IPS-15b (cell line): Measurements from ENCODE around the gene UBAP1.
"Not testable (repeated sequence)": the region's sequence is repeated elsewhere in the genome, so short reads cannot be mapped to it uniquely, and the experiment has no call there.

Experiments used
- H3K27me3 ChIP-seq: one replicate; pipeline ENCODE4 v1.6.1; 2013; ENCODE audit warnings: low read length; ENCODE audit not compliant: control insufficient read depth, insufficient read depth
- H3K36me3 ChIP-seq: one replicate; pipeline ENCODE4 v1.6.1; 2013; ENCODE audit warnings: low read length; ENCODE audit not compliant: control insufficient read depth, insufficient read depth
- H3K4me1 ChIP-seq: one replicate; pipeline ENCODE4 v1.6.1; 2013; ENCODE audit warnings: mild to moderate bottlenecking, low read length; ENCODE audit not compliant: control insufficient read depth, insufficient read depth
- H3K4me3 ChIP-seq: one replicate; pipeline ENCODE4 v1.5.1; 2013; ENCODE audit warnings: low read depth, low read length
- H3K9ac ChIP-seq: one replicate; pipeline ENCODE4 v1.6.1; 2013; ENCODE audit warnings: low read depth, mild to moderate bottlenecking, low read length
- H3K9me3 ChIP-seq: one replicate; pipeline ENCODE4 v1.6.1; 2013; ENCODE audit warnings: mild to moderate bottlenecking, low read length; ENCODE audit not compliant: control insufficient read depth, insufficient read depth

The UBAP1 gene

GRCh38 chr9:34279411-34279810 lies 100.6 kb downstream of the UBAP1 start:
- Histone ChIP-seq H3K9ac (no peak overlapping the region), H3K36me3 (no peaks in the 10 kb centered on the region), H3K27me3 (no peaks in the 10 kb centered on the region), H3K4me3 (no peak overlapping the region), H3K9me3 (no peaks in the 10 kb centered on the region), H3K4me1 (no peaks in the 10 kb centered on the region)

DNA sequence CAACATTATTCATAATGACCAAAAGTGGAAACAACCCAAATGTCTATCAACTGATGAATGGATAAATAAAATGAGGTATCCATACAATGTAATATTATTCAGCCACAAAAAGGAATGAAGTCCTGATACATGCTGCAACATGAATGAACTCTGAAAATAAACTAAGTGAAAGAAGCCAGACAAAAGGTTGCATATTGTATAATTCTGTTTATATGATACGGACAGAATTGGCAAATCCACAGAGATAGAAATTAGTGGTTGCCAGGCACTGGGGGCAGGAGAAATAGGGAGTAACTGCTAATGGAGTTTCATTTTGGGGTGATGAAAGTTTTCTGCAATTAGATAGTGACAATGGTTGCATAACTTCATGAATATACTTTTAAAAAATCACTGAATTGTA lies 103.3 kb downstream of the UBAP1 start:
- Histone ChIP-seq H3K4me3 (no peak overlapping the region), H3K27me3 (no peaks in the 10 kb centered on the region), H3K9ac (no peak overlapping the region), H3K4me1 (no peaks in the 10 kb centered on the region), H3K36me3 (no peaks in the 10 kb centered on the region), H3K9me3 (no peaks in the 10 kb centered on the region)

GRCh38 chr9:34289159-34289558 lies 110.3 kb downstream of the UBAP1 start:
- no peaks in the 10 kb centered on the region for H3K27me3 ChIP-seq
- no peak overlapping the region for H3K4me3 ChIP-seq
- no peaks in the 10 kb centered on the region for H3K4me1 ChIP-seq
- no peaks in the 10 kb centered on the region for H3K9me3 ChIP-seq
- H3K9ac ChIP-seq, result no peak overlapping the region
- no peaks in the 10 kb centered on the region for H3K36me3 ChIP-seq

DNA sequence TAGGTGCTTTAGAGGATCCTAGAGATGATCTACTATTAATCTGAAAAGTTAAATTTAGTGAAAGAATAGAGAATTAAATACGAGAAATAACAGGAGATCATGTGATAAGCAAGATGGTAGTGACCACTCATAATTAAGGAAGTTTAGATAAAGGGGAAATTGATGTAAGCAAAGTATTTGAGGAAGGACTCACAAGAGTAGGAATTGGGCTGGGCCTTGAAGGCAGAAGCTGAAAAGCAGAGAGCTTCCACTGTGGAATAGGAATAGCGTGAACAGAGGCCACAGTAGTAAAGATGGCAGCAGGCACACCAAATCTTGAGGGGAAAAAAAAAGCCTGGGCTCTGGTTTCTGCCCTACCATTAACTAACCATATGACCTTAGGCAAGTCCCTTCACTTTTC lies 112.2 kb downstream of the UBAP1 start:
- Histone ChIP-seq H3K9ac (no peak overlapping the region), H3K27me3 (no peaks in the 10 kb centered on the region), H3K4me3 (no peak overlapping the region), H3K9me3 (no peaks in the 10 kb centered on the region), H3K36me3 (no peaks in the 10 kb centered on the region), H3K4me1 (no peaks in the 10 kb centered on the region)

GRCh38 chr9:34291423-34291822 lies 112.6 kb downstream of the UBAP1 start:
- Histone ChIP-seq H3K4me3 (no peak overlapping the region), H3K27me3 (no peaks in the 10 kb centered on the region), H3K9me3 (no peaks in the 10 kb centered on the region), H3K4me1 (no peaks in the 10 kb centered on the region), H3K9ac (no peak overlapping the region), H3K36me3 (no peaks in the 10 kb centered on the region)

GRCh38 chr9:34292552-34292951 lies 113.7 kb downstream of the UBAP1 start:
- Histone ChIP-seq H3K9ac (no peak overlapping the region), H3K4me1 (no peaks in the 10 kb centered on the region), H3K36me3 (no peaks in the 10 kb centered on the region), H3K4me3 (no peak overlapping the region), H3K9me3 (no peaks in the 10 kb centered on the region), H3K27me3 (no peaks in the 10 kb centered on the region)

- not testable (repeated sequence) for H3K9ac ChIP-seq, H3K9me3 ChIP-seq, H3K27me3 ChIP-seq, H3K4me1 ChIP-seq, H3K4me3 ChIP-seq, H3K36me3 ChIP-seq
Measured at GRCh38 chr9:34301064-34301463, 122.2 kb downstream of the UBAP1 start.
